ENCODE measurements around the gene ZNF140. TPM values are rescaled to one million over a fixed set of nuclear protein-coding genes. Genes with fewer than 3 reads are reported as not detected.

The ZNF140 gene
- total RNA-seq, 6 donors from 2014 or later, result 3.9 to 15.2 (median 13.0) TPM

GRCh38 chr12:133057446-133057845, 23.3 kb upstream of the ZNF140 start:
- no peak overlapping the region for H3K4me3 ChIP-seq
- H3K27me3 ChIP-seq, result no peaks in the 10 kb centered on the region
- TF ChIP-seq CTCF (IDR thresholded peaks at IDR 0.05), result no peak
- no peak for TF ChIP-seq EP300 (IDR thresholded peaks at IDR 0.05)
- TF ChIP-seq POLR2AphosphoS5 (IDR thresholded peaks at IDR 0.05), result no peak
- TF ChIP-seq POLR2A (IDR thresholded peaks at IDR 0.05), result no peak
- WGBS, 2 donors, result 94 to 99% methylated on average over 5 of the region's 5 CpGs
- no peaks in the 10 kb centered on the region for H3K4me1 ChIP-seq
- ATAC-seq (ENCODE audit: low FRiP score in 2 of 2) (no peak), DNase-seq (no peak)
- H3K9me3 ChIP-seq, result peaks cover 95 to 99% (median 98%) of the 10 kb centered on the region in 4 donors
- peaks cover 26 to 54% (median 42%) of the 10 kb centered on the region in 4 donors for H3K36me3 ChIP-seq
- H3K27ac ChIP-seq, result no peak overlapping the region

GRCh38 chr12:133058203-133059113, 22.3 kb upstream of the ZNF140 start:
- Histone ChIP-seq H3K36me3 (peaks cover 16 to 44% (median 33%) of the 10 kb centered on the region in 4 donors), H3K9me3 (peaks cover 95 to 99% (median 98%) of the 10 kb centered on the region in 4 donors), H3K4me1 (no peaks in the 10 kb centered on the region), H3K27me3 (no peaks in the 10 kb centered on the region), H3K27ac (no peak overlapping the region), H3K4me3 (no peak overlapping the region)
- DNase-seq, result no peak
- WGBS, 2 donors, result 91 to 93% methylated on average over 8 of the region's 8 CpGs
- no peak for ATAC-seq (ENCODE audit: low FRiP score in 2 of 2)
- TF ChIP-seq EP300 (IDR thresholded peaks at IDR 0.05) (no peak), CTCF (IDR thresholded peaks at IDR 0.05) (no peak), POLR2AphosphoS5 (IDR thresholded peaks at IDR 0.05) (no peak), POLR2A (IDR thresholded peaks at IDR 0.05) (no peak)

GRCh38 chr12:133061954-133062353, 18.8 kb upstream of the ZNF140 start:
- no peak overlapping the region for H3K27ac ChIP-seq
- no peaks in the 10 kb centered on the region for H3K4me1 ChIP-seq
- peaks cover 96 to 100% (median 98%) of the 10 kb centered on the region in 4 donors for H3K9me3 ChIP-seq
- 95 to 100% methylated on average over 1 of the region's 1 CpG for WGBS, 2 donors
- no peak overlapping the region for H3K4me3 ChIP-seq
- H3K36me3 ChIP-seq, result peaks cover 6 to 16% (median 11%) of the 10 kb centered on the region in 4 donors
- no peak for DNase-seq
- TF ChIP-seq CTCF (IDR thresholded peaks at IDR 0.05), result no peak
- TF ChIP-seq EP300 (IDR thresholded peaks at IDR 0.05), result no peak
- no peak for TF ChIP-seq POLR2A (IDR thresholded peaks at IDR 0.05)
- TF ChIP-seq POLR2AphosphoS5 (IDR thresholded peaks at IDR 0.05), result no peak
- ATAC-seq (ENCODE audit: low FRiP score in 2 of 2), result no peak
- H3K27me3 ChIP-seq, result no peaks in the 10 kb centered on the region

DNA sequence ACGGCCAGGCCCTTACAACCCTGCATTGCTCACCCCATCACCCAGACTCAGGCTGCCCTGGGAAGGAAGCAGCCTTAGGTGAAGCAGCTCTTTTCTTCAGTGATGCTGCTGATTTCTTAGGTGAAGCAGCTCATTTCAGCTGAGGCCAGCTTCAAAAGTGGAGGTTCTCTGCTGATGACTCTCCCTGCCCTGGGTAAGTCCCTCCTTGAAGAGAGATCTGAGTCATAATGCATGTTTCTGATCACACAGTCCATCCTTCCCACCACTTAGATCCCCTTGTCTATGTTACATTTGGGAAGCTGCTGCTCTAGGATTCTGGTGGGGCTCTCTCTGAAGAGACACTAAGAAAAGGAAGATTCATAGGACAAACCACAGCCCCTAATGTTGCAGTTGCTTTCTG, 17.2 kb upstream of the ZNF140 start:
- Histone ChIP-seq H3K27me3 (no peaks in the 10 kb centered on the region), H3K9me3 (peaks cover 91 to 100% (median 96%) of the 10 kb centered on the region in 4 donors)

More for the DNA sequence above, 17.2 kb upstream of the ZNF140 start:
- Histone ChIP-seq H3K27ac (no peak overlapping the region), H3K4me3 (no peak overlapping the region), H3K36me3 (no peaks in the 10 kb centered on the region), H3K4me1 (no peaks in the 10 kb centered on the region)
- ATAC-seq (ENCODE audit: low FRiP score in 2 of 2) (no peak), DNase-seq (no peak)
- WGBS, 2 donors, result 100% methylated on average over 1 of the region's 1 CpG
- TF ChIP-seq POLR2AphosphoS5 (IDR thresholded peaks at IDR 0.05) (no peak), CTCF (IDR thresholded peaks at IDR 0.05) (no peak), POLR2A (IDR thresholded peaks at IDR 0.05) (no peak), EP300 (IDR thresholded peaks at IDR 0.05) (no peak)
